Stimulated activated CD8-positive, alpha-beta memory T cell treated with anti-CD3 and anti-CD28 coated beads, Interleukin-4, amount 100 ng/mL, for 1 hour (primary cell): ENCODE data around the gene ABHD17C.
A peak's percentile ranks its signal among the peaks of the same experiment; 100 is the strongest.

ENCODE experiments used
- DNase-seq, 2 donors: peaks; one replicate each; pipeline ENCODE4 v3.0.0-alpha.2; 2020; ENCODE audit warnings: low read depth in 2 of 2, low spot score in 1 of 2

The ABHD17C gene

DNA sequence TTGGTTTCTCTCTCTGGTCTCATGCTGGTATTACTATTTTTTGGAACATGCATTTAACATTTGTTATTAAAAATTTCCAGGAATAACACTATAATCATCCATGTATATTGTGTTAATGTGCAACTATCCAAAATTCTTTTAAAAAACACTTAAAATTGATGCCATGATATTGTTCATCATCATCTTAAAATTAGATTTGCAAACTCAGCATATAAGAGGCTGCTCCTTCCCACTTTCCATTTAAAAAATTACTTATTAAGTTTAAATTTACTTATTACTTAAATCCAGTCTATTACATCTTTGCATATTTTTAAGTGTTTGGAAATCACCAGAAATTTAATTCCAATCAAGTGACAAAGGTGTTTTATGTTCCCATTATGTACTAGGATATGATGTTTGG, 5.8 kb upstream of the ABHD17C start:
- no peak for DNase-seq

- DNase-seq: no peak
These were observed 5.4 kb upstream of the ABHD17C start for GRCh38 chr15:80689716-80690115.

- no peak for DNase-seq
These were observed 3.5 kb upstream of the ABHD17C start for GRCh38 chr15:80691575-80691974.

GRCh38 chr15:80693682-80694610, 1.2 kb upstream of the ABHD17C start:
- no peak for DNase-seq

DNA sequence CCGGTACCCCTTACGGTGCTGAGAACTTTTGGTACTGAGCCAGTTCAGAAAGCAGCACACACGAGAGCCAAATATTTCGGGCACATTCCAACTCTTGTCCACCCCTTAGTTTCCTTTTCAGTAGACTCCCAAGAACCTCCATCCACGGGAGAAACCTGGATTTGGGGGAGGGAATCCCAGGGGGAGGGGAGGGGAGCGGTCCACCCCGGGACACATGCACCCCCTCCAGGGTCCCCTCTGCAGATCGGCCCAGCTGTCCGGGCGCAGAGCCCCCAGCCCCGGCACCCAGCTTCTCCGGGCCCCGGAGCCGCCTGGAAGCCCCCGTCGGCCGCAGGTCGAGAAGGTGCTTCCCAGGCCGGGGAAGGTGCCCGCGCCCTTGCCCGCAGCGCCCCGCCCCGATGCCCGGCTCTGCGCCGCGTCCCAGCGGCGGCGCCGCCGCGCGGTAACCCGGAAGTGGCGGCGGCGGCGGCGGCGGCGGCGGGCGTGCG, 455 bp upstream of the ABHD17C start:
- peak in 1 of 2 donors; percentile 5 for DNase-seq

DNA sequence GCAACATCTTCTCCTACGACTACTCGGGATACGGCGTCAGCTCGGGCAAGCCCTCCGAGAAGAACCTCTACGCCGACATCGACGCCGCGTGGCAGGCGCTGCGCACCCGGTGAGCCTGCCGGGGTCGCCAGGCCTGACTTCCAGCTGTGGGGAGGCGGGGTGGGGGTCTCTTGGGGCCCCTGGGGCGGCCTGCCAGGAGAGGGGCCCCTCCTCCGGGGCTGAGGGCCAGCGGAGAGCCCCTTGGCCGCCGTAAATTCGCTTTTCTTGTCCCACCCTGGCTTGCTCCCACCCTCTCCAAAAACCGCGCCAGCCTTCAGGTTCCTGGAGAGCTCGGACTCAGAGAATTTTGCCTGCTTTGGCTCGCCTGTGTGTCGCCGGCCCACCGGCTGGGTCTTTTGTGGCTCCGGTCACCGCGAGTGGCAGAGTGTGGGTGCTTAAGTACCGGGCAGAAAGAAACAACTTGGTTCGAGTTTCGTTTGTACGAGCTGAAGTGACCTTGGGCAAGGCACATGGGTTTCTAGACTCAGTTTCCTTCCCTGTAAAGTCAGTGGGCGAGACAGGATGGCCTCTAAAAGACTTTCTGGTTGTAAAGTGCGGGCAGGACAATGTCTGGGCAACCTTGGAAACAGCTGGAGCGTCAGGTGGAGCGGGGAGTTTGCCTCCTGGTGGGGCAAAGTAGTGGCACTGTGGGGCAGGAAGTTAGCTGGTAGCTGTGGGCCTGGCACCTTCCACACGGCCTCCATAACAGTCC, 976 bp downstream of the ABHD17C start:
- no peak for DNase-seq

- no peak for DNase-seq
These were observed 2.1 kb downstream of the ABHD17C start for GRCh38 chr15:80697075-80697685.

GRCh38 chr15:80698676-80699075, 3.6 kb downstream of the ABHD17C start:
- no peak for DNase-seq

GRCh38 chr15:80699981-80700380, 4.9 kb downstream of the ABHD17C start:
- no peak for DNase-seq

DNA sequence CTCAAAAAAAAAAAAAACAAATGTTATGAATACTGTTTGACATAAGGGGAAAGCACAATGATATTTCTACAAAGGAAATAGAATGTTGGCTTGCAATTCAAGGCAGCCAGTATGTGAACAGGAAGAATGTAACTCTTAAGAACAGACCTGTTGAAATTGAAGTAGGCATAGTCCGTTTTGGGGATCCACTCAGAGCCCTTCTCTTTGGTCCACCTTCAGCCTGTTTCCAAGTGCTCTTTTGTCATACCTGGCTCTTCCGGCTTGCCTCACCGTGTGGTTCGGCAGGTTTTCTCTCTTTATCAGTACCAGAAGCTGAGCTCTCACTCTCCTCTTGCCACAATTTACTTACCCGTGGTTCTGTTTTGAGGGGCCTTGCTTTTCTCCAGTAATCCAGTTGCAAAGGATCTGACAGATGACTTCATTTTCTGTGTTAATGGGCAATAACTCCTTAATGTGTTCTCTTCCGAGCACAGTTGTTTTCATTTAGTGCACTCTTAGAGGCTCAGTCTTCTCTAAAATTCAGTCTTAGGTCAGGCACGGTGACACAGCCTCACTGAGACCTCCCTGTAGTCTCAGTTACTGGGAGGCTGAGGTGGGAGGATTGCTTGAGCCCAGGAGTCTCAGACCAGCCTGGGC, 6.7 kb downstream of the ABHD17C start:
- DNase-seq: no peak

DNA sequence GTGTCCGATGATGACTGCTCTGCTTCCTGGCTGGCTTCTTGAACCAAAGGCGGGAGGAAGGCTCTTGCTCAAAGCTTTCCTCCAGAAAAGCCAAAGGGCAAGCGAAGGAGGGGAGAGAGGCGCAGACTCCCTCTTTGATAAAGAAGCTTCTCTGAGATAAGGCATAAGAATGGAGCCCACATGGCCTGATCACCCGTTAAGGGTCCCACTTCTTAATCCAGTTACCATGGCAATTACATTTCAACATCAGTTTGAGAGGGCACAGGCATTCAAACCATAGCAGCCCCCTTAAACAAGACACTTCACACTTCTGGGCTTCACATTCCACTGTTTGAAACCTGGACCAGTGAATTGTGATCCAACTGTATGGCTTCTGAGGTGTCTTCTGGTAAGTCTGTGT, 8.0 kb downstream of the ABHD17C start:
- DNase-seq: no peak

DNA sequence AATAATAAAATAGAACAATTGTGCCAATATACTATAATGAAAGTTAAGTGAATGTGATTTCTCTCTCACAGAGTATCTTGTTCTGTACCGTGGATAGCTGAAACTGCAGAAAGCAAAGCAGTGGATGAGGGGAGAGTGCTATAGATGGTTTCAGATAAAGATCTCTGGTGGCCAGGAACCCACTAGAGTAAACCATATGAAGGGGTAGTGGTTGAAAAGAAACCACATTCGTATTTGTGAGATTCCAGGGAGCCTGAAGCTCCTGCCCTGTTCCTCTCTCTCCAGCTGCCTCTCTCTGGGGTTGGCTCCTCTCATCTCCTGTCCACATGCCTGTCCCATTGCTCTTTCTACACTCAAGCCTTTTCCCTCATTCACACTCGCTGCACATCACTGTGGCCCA, 8.9 kb downstream of the ABHD17C start:
- no peak for DNase-seq

GRCh38 chr15:80706161-80706560, 11.1 kb downstream of the ABHD17C start:
- no peak for DNase-seq

GRCh38 chr15:80709542-80709941, 14.4 kb downstream of the ABHD17C start:
- DNase-seq: no peak

DNA sequence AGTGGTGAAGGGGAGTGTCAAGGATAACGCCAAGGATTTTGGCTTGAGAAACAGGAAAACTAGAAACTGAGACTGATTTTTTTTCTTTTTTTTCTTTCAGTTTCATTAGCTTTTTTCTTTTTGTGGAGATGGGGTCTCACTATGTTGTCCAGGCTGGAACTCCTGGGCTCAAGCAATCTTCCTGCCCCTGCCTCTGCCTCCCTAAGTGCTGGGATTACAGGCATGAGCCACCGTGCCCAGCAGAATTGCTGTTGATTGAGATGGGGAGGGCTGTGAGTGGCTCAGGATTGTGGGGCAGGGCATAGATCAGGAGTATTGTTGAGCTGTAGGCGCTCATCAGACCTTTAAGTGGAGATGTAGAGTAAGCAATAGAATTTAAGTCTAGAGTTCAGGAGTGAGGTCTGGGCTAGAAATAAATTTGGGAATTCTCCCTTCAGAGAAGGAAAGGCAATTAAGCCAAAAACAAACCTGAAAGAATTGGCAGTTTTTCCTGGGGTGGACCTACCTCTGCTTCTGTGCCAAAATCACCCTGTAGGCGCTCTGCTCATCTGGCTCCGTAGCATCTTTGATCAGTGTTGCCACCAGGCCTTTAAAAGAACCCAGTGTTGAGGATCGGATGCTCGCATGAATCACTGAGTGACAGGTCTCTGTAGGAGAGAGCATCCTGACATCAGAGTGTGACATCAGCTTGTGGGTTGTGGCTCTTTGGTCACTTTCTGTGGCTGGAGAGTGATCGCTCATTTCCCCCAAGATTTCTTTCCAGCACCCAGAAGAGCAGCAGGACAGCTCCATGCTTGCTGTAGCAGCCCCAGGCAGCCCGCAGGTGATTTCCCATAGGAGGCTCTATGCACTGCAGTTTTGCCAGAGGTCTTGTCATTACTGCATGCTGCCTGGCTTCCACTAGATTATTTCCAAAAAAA, 15.8 kb downstream of the ABHD17C start:
- DNase-seq: no peak

DNA sequence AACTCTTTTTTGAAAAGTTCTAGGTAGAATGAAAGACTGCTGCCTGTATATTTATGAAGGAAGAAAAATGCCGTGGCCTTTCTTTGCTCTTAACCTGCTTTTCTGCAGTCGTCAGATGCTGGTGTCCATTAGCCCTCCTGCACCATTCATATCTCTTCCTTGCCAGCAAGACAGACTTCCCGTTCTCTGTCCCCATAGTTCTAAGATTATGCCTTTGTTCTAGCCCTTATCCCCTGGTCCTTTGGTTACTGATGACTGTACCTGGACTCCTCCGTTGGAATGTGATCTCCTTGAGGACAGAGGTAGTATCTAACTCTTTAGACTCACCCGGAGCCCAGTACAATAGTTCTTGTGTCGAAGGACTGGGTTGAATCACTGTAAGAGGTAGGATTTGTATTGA, 16.8 kb downstream of the ABHD17C start:
- no peak for DNase-seq

- DNase-seq: no peak
These were observed 17.8 kb downstream of the ABHD17C start for GRCh38 chr15:80712956-80713355.

DNA sequence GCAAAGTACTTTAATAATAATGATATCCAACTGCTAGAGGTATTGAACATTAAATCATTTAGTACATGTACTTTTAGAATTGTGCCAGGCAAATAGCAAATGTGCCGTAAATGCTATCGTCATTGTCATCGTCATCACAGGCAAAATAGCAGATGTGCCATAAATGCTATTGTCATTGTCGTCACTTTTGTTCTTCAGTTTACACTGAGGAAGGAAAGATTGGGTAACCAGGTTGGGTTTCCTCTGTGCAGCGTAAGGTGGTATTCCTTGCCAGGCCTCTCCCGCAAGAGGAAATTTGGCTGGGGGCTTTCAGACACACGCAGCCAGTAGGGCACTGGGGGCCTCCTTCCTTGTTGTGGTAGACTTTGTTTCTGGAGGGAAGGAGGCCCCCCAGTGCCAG, 26.4 kb downstream of the ABHD17C start:
- no peak for DNase-seq

DNA sequence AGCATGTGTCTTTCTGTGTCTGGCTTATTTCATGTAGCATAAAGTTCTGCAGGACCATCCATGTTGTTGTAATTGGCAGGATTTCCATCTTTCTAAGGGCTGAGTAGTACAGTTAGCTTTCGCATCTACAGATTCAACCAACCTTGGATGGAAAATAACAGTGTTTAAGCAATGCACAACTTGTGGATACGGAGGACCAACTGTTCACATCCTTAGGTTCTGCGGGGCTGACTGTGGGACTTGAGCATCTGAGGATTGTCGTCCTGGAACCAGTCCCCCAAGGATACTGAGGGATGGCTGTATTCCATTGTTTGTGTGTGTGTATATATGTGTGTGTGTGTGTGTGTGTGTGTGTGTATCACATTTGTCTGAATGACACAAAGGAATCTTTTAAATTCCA, 27.7 kb downstream of the ABHD17C start:
- no peak for DNase-seq

GRCh38 chr15:80727196-80727595, 32.1 kb downstream of the ABHD17C start:
- DNase-seq: no peak
